Measurements from ENCODE around the gene KRTAP9-8.
"Not testable (repeated sequence)": the region's sequence is repeated elsewhere in the genome, so short reads cannot be mapped to it uniquely, and the experiment has no call there.

The KRTAP9-8 gene

GRCh38 chr17:41265078-41265477, 27.3 kb downstream of the KRTAP9-8 start, which contains the start of gene KRTAP9-6:
KRTAP9-6 (plus strand) TSS chr17:41265378; CDS start chr17:41265378, 0 bp downstream.
- no peak for TF ChIP-seq CTCF (IDR thresholded peaks at IDR 0.05; ENCODE audit: low read depth, low read length)

GRCh38 chr17:41267711-41268110, 29.9 kb downstream of the KRTAP9-8 start:
- no peak for TF ChIP-seq CTCF (IDR thresholded peaks at IDR 0.05; ENCODE audit: low read depth, low read length)
- no peak for DNase-seq (ENCODE audit: extremely low read depth, low read depth)

More at GRCh38 chr17:41265078-41265477, 27.3 kb downstream of the KRTAP9-8 start, which contains the start of gene KRTAP9-6:
- no peak for DNase-seq (ENCODE audit: extremely low read depth, low read depth)

GRCh38 chr17:41271323-41271722, 33.5 kb downstream of the KRTAP9-8 start:
- not testable (repeated sequence) for DNase-seq (ENCODE audit: extremely low read depth, low read depth)

- DNase-seq (ENCODE audit: extremely low read depth, low read depth): no peak
- no peak for TF ChIP-seq CTCF (IDR thresholded peaks at IDR 0.05; ENCODE audit: low read depth, low read length)
These were observed 34.1 kb downstream of the KRTAP9-8 start for GRCh38 chr17:41271858-41272257.

- DNase-seq (ENCODE audit: extremely low read depth, low read depth): not testable (repeated sequence)
These were observed 37.9 kb downstream of the KRTAP9-8 start, which contains the start of gene KRTAP9-7 for GRCh38 chr17:41275648-41276190. KRTAP9-7 (plus strand) TSS chr17:41275698; CDS start chr17:41275698, 0 bp downstream.

GRCh38 chr17:41278176-41278955, 40.6 kb downstream of the KRTAP9-8 start:
- DNase-seq (ENCODE audit: extremely low read depth, low read depth): no peak
- TF ChIP-seq CTCF (IDR thresholded peaks at IDR 0.05; ENCODE audit: low read depth, low read length): no peak

- no peak for DNase-seq (ENCODE audit: extremely low read depth, low read depth)
- no peak for TF ChIP-seq CTCF (IDR thresholded peaks at IDR 0.05; ENCODE audit: low read depth, low read length)
These were observed 46.2 kb downstream of the KRTAP9-8 start for GRCh38 chr17:41284043-41284442.

GRCh38 chr17:41284546-41284945, 46.7 kb downstream of the KRTAP9-8 start:
- TF ChIP-seq CTCF (IDR thresholded peaks at IDR 0.05; ENCODE audit: low read depth, low read length): no peak
- DNase-seq (ENCODE audit: extremely low read depth, low read depth): no peak
